Measurements from ENCODE around the gene TRIM4. TPM values are rescaled to one million over a fixed set of nuclear protein-coding genes. Genes with fewer than 3 reads are reported as not detected.
"Not testable (repeated sequence)": the region's sequence is repeated elsewhere in the genome, so short reads cannot be mapped to it uniquely, and the experiment has no call there.

The TRIM4 gene
- 37.0 TPM for polyA plus RNA-seq (ENCODE audit: insufficient read length)
- long read RNA-seq, donor 1, transcript TRIM4-201 (6 exons, 3,374 nt): major isoform, 12 of 13 reads
- long read RNA-seq, donor 1, partial matches to known transcripts: 0 of 13 reads
- long read RNA-seq, donor 1, other reads (novel, unspliced or antisense): 0 of 13 reads
- long read RNA-seq, donor 2, transcript TRIM4-201 (6 exons, 3,374 nt): major isoform, 6 of 9 reads
- long read RNA-seq, donor 2, partial matches to known transcripts: 0 of 9 reads
- long read RNA-seq, donor 2, other reads (novel, unspliced or antisense): 0 of 9 reads
- long read RNA-seq, donor 3, transcript TRIM4-201 (6 exons, 3,374 nt): major isoform, 5 of 6 reads
- long read RNA-seq, donor 3, partial matches to known transcripts: 0 of 6 reads
- long read RNA-seq, donor 3, other reads (novel, unspliced or antisense): 0 of 6 reads
- long read RNA-seq, donor 4: 0 reads
- long read RNA-seq, donor 5, transcript TRIM4-201 (6 exons, 3,374 nt): major isoform, 8 of 9 reads
- long read RNA-seq, donor 5, partial matches to known transcripts: 0 of 9 reads
- long read RNA-seq, donor 5, other reads (novel, unspliced or antisense): 0 of 9 reads
- long read RNA-seq, donor 6, partial matches to known transcripts: 0 of 8 reads
- long read RNA-seq, donor 6, other reads (novel, unspliced or antisense): 0 of 8 reads
- long read RNA-seq, donor 7, transcript TRIM4-201 (6 exons, 3,374 nt): major isoform, 8 of 10 reads
- long read RNA-seq, donor 7, partial matches to known transcripts: 0 of 10 reads
- long read RNA-seq, donor 7, other reads (novel, unspliced or antisense): 0 of 10 reads
- long read RNA-seq, donor 8, partial matches to known transcripts: 0 of 4 reads
- long read RNA-seq, donor 8, other reads (novel, unspliced or antisense): 0 of 4 reads

DNA sequence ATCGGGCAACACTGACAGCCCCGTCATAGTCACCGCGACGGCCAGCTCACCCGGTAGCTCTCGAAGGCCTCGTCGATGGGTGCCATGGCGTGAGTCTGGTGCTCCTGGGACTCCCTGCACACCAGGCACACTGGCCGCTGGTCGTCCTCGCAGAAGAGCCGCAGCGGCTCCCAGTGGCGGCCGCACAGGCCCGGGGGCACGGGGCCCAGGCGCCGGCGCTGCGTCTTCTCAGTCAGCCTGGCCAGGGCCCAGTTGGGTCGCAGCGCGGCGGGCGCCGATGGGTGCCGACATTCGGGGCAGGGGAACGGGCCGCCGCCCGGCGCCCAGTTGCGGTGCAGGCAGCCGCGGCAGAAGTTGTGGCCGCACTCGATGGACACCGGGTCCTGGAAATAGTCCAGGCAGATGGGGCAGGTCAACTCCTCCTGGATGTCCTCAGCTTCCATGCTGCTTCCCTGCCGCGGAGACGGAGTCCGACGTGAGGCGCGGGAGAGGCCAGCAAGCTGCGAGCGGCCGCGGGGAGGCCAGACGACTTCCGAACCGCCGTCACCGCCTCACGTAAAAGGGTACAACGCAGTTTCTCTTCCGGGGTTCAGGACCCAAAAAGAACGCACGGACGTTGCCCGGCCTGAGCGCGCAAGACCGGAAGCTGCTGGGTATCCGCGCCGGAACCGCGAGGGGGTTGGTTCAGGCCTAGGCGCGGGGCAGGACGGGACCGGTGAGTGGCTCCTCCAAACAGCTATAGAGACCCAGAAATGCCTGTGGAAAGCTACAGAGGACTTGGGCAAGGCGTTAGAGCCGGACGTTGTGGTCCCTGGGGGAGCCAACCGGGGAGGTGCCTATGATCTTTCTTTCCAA is at the start of gene TRIM4:
Gene TRIM4 (minus strand): TSS at position 572 of the 855 bp plus-strand sequence. CDS start 129 bp downstream, at position 443.
- peak; percentile 78 for DNase-seq

DNA sequence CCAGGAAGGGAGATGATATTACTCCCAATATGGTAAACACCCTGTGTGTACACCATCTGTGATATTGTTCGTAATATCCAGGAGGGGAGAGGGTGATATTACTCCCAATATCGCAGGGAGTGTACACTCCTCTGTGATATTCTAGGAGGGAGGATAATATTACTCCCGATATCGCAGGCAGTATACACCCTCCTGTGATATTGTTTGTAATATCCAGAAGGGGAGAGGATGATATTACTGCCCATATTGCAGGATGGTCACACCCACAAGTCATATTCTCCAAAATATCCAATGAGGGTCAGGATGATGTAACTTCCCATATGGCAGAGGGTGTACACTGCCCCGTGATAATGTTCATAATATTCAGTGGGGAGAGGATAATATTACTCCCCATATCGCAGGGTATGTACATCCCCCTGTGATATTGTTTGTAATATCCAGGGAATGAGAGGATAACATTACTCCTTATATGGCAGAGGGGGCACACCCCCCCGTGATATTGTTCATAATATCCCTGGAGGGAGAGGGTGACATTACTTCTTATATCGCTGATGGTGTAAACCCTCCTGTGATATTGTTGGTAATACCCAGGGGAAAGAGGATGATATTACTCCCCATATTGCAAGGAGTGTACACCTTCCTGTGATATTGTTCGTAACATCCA is 39.4 kb upstream of the TRIM4 start:
- no peak for DNase-seq

- no peak for DNase-seq
These were observed 35.9 kb upstream of the TRIM4 start for GRCh38 chr7:99955247-99955646.

GRCh38 chr7:99954643-99955042 is 35.3 kb upstream of the TRIM4 start:
- not testable (repeated sequence) for DNase-seq

- no peak for DNase-seq
These were observed 34.3 kb upstream of the TRIM4 start for GRCh38 chr7:99953649-99954048.

DNA sequence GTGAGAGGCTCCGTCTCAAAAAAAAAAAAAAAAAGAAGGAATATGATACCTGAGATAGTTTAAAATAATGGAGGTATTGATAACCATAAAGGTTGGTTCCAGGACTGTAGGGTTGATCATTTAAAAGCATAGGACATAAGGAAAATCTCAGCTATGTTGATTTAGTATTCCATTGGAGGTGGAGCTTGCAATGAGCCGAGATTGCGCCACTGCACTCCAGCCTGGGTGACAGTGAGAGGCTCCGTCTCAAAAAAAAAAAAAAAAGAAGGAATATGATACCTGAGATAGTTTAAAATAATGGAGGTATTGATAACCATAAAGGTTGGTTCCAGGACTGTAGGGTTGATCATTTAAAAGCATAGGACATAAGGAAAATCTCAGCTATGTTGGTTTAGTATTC is 33.3 kb upstream of the TRIM4 start:
- not testable (repeated sequence) for DNase-seq

DNA sequence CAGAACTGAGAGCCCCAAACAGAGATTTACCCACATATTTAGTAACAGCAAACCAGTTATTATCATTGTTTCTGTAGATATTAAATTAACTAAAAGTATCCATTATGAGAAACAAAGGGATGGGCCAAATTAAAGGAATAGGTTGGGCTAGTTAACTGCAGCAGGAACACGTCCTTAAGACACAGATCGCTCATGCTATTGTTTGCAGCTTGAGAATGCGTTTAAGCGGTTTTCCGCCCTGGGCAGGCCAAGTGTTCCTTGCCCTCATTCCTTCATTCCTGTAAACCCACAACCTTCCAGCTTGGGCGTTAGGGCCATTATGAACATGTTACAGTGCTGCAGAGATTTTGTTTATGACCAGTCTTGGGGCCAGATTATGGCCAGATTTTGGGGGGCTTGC is 31.5 kb upstream of the TRIM4 start:
- DNase-seq: not testable (repeated sequence)

DNA sequence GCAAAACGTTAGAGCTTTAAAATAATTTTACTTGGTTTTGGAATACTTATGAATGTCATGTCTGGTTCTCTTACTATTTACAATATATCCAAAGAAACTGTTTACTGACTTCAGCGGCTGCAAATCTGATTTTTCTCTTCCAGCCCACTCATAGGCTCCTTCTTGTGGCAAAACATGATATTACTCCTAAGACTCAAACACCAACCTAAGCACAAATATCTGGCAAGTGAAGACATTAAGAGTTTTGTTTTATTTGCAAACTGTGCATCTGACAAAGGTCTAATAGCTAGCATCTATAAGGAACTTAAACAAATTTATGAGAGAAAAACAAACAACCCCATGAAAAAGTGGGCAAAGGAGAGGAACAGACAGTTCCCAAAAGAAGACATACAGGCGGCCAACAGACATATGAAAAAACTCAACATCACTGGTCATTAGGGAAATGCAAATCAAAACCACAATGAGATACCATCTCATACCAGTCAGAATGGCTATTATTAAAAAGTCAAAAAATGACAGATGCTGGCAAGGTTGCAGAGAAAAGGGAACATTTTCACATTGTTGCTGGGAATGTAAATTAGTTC is 30.4 kb upstream of the TRIM4 start:
- DNase-seq: no peak

- no peak for DNase-seq
These were observed 28.3 kb upstream of the TRIM4 start for GRCh38 chr7:99947608-99948007.

- no peak for DNase-seq
These were observed 25.3 kb upstream of the TRIM4 start for GRCh38 chr7:99944497-99945070.

- DNase-seq: no peak
These were observed 24.5 kb upstream of the TRIM4 start for GRCh38 chr7:99943641-99944496.

- DNase-seq: no peak
These were observed 19.0 kb upstream of the TRIM4 start for GRCh38 chr7:99938296-99938695.

GRCh38 chr7:99935009-99935408 is 15.7 kb upstream of the TRIM4 start:
- DNase-seq: not testable (repeated sequence)

DNA sequence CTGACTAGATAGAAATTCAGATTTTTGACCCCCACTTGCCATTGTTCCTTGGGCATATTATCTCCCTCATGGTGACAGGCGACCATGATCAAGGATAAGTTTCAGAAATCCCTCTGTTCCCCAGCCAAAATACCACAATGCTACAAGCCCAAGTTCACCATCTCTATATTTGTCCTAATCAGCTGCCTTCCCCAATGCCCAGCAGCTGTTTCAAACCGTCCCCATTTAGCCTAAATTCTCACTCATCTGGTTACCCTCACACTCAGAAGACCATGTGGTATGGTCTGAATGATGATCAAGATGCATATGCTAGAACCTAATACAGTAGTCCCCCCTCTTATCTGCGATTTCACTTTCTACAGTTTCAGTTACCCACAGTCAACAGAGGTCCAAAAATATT is 11.0 kb upstream of the TRIM4 start:
- no peak for DNase-seq

DNA sequence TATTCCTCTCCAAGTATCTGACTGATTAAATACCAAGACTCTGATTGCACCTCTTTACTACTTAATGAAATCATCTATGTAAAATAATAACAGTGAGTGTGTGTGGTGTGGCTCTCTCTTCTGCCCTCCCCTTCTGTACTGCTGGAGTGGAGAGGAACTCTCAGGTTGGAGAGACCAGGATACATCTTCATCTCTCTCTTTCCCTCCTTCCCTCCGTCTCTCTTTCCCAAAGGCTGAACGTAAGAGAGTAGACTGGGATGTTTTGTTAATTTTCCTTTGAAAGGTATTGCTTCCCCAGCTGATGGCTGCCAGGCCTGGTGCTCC is 10.4 kb upstream of the TRIM4 start:
- no peak for DNase-seq

DNA sequence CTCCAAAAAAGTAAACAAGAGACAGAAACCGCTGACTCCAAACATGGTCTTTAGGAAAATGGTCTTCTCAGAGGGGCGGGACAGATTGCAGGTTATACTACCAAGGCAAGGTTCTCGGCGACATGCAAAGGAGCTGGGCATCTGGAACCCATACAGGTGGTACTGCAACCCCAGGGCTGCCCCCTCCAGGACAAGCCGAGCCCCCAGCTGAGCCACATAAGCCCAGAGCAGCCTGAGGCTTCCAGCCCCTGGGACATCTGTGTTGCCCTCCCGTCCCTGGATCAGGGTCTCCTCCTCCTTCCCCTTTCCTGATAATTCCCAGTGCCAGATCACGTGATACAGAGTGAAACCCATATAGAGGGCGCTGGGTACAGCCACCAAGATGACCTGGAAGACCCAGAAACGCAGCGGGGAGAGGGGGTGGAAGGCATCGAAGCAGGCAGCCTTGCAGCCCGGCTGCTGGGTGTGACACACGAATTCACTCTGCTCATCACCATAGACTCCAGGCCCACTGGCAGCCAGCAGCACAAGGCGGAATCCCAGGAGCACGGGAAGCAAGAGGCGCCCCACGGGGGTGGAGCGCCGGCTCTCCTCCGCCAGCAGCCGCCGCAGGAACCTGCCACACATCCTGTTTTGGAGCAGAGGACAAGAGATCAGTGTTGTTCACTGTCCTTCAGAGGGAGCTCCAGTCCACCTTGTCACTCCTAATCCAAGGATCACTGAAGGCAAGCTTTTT is 9.8 kb upstream of the TRIM4 start, which contains the start of gene GJC3:
Gene GJC3 (minus strand): TSS at position 627 of the 736 bp plus-strand sequence. CDS start 0 bp downstream, at position 627.
- peak; percentile 32 for DNase-seq

- DNase-seq: no peak
These were observed 8.9 kb upstream of the TRIM4 start for GRCh38 chr7:99928188-99928587.

DNA sequence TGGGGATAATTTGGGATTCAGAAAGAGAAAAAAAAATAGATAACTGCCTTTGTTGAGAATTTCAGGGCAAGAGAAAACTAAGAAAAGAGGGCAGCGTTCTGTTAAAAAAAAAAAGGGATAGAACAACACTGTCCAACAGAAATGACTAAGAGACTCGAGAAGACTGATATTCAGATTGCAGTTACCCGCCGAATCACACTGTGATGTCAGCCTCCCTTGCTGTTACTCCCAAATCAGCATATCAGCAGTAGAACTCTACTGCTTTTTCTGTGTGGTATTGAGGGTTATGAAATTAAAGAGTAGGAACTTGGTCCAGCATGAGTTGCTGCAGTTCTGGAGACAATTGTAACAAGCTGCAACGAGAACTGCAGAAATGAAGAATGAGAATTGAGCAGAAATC is 8.2 kb upstream of the TRIM4 start:
- DNase-seq: no peak

DNA sequence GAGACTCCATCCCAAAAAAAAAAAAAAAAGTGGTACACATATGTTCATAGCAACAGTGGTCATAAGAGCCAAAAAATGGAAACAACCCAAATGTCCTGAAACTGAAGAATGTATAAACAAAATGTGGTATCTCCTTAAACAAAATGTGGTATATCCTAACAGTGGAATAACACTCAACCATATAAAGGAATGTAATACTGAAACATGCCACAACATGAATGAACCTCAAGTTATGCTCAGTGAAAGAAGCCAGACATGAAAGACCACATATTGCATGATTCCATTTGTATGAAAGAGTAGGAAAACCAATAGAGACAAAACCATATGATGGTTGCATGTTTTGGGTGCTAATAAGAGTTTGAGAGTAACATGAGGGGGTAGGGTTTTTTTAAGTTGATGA is 7.0 kb upstream of the TRIM4 start:
- DNase-seq: no peak

All from left kidney (tissue), 8 donors.